ENCODE data around the gene LIPI.

DNA sequence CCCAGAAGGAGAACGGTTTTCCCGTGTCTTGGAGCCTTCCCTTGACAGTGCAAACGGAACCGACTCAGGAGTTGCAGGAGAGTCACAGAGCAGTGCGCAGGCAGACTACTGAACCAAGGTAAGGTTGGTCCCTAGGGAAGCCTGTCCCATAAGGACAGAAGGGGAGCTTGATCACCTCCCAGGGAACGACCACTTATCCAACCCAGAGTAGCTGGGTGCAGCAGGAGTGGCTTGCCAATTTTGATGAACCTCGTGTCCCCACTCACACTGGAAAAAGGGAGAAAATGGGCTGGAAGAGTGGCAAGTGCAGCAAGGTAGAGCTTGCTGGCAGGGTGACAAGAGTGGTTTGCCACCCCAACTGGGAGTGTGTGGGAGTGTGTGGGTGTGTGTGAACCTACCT is 95.1 kb downstream of the LIPI start:
- TF ChIP-seq CTCF (conservative IDR thresholded peaks at IDR 0.05 in 1 of 2, IDR thresholded peaks at IDR 0.05 in 1 of 2; ENCODE audit: low read depth in 1 of 2, low read length in 2 of 2) (no peak), EZH2 (IDR thresholded peaks at IDR 0.05; ENCODE audit: low read length, missing control alignments) (no peak)

Measured in fibroblast of lung (primary cell).